NT2/D1 (cell line): ENCODE data around the gene DCHS1.

ENCODE experiments used
- SUZ12 ChIP-seq: IDR thresholded peaks from 2 replicates; pipeline ENCODE4 v1.6.1; 2011; ENCODE audit not compliant: insufficient read length, insufficient read depth; ENCODE audit errors: extremely low read depth
- YY1 ChIP-seq: IDR thresholded peaks from 2 replicates; pipeline ENCODE4 v1.6.1; 2011; ENCODE audit not compliant: insufficient read length, insufficient read depth
- ZNF274 ChIP-seq: IDR thresholded peaks from 2 replicates; pipeline ENCODE4 v1.6.1; 2011; ENCODE audit warnings: mild to moderate bottlenecking, low read depth, low read length

DNA sequence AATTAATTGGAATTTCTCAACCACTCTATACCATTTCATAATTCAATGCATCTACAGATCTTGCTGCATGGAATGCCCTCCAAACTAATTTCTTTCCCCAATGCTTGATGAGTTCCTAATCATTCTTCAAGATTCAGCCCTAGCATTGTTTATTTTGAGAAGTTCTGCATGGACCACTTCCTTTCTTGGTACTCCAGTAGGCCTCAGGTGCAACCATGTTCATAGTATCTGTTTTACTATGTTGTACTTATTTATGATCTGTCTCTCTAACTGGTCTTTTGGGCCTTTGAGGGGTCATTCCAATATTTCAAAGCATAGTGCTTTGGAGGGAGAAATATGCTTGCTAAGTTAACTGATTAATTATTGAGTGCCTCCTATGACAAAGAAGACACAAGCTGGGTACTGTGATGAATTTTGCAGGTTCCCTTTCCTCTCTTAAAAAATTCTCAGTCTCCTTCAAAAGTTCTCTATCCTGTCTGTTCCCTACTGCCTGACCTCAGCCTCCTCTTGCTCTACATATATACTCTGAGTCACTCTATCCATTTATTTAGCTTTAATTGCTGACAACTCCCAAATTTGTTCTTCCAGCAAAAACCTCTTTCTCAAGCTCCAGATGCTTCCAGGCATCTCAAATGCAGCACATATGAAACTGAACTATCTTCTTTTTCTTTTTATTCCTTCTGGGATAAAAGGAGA, 18.1 kb upstream of the DCHS1 start:
- no peak for TF ChIP-seq YY1
- TF ChIP-seq ZNF274, result no peak
- no peak for TF ChIP-seq SUZ12
